K562 (cell line): ENCODE results near the gene NTSR1. TPM values are rescaled to one million over a fixed set of nuclear protein-coding genes. Genes with fewer than 3 reads are reported as not detected.

Experiments used
- GATAD2B ChIP-seq: fragments of 450-650 bp; IDR thresholded peaks from 2 replicates; pipeline ENCODE4 v1.6.1; 2017; ENCODE audit warnings: mild to moderate bottlenecking, borderline replicate concordance
- HDAC2 ChIP-seq: fragments of 450-650 bp; IDR thresholded peaks from 2 replicates; pipeline ENCODE4 v1.6.1; 2016; ENCODE audit warnings: mild to moderate bottlenecking
- KAT2B ChIP-seq: IDR thresholded peaks from one replicate; pipeline ENCODE4 v1.6.1; 2012; ENCODE audit warnings: low read depth, mild to moderate bottlenecking, control low read depth, inconsistent platforms, low read length, moderate library complexity
- KDM5B ChIP-seq: fragments of 200-600 bp; sonication (generic); IDR thresholded peaks from 2 replicates; pipeline ENCODE4 v1.6.1; 2012; ENCODE audit warnings: low read depth, mild to moderate bottlenecking, moderate library complexity, low read length, control low read depth, inconsistent platforms; ENCODE audit not compliant: insufficient replicate concordance
- MCM2 ChIP-seq: fragments of 450-650 bp; IDR thresholded peaks from 2 replicates; pipeline ENCODE4 v1.6.1; 2017; ENCODE audit warnings: low read depth, mild to moderate bottlenecking
- MED1 ChIP-seq: sonication (generic); formaldehyde crosslinking; IDR thresholded peaks from 2 replicates; pipeline ENCODE4 v1.8.1; 2023; ENCODE audit warnings: missing genetic modification reagents, borderline replicate concordance
- PHF20 ChIP-seq: fragments of 450-650 bp; IDR thresholded peaks from 2 replicates; pipeline ENCODE4 v1.6.1; 2018; ENCODE audit not compliant: partially characterized antibody
- PHF8 ChIP-seq: fragments of 200-600 bp; sonication (generic); IDR thresholded peaks from 2 replicates; pipeline ENCODE4 v1.6.1; 2012; ENCODE audit warnings: mixed run types, mild to moderate bottlenecking, inconsistent platforms, low read length, moderate library complexity, borderline replicate concordance
- RCOR1 ChIP-seq, 2 experiments: IDR thresholded peaks; 2 replicates each; pipeline ENCODE4 v1.6.1; 2012; ENCODE audit warnings: low read depth in 2 of 2, low read length in 2 of 2, borderline replicate concordance in 1 of 2, improper control_type of control experiment in 1 of 2
- SIRT6 ChIP-seq: IDR thresholded peaks from one replicate; pipeline ENCODE4 v1.6.1; 2012; ENCODE audit warnings: low read depth, mild to moderate bottlenecking, control low read depth, inconsistent platforms, low read length, moderate library complexity
- ZKSCAN3 ChIP-seq: fragments of 250-450 bp; sonication (Bioruptor Pico); IDR thresholded peaks from 2 replicates; pipeline ENCODE4 v1.4.0; 2020
- ZNF589 ChIP-seq: fragments of 200-800 bp; sonication (Bioruptor generic); IDR thresholded peaks from 2 replicates; pipeline ENCODE4 v1.6.1; 2016; ENCODE audit warnings: low read depth, missing genetic modification characterization, missing compliant biosample characterization
- polyA plus RNA-seq, 8 experiments: library from polyadenylated mRNA; depleted of rRNA in 4 of 8; stranded (reverse) in 5 of 8; unstranded in 3 of 8; fragments of >200 nt; fragmentation: Nextera tagmentation in 2 of 8; fragmentation: Illumina TruSeq in 1 of 8; extraction: Ambion mirVana in 2 of 8; extraction: Trizol in 1 of 8; gene quantifications; 2 replicates each; pipeline versions ENCODE4 v1.2.1 to v1.2.3, GENCODE V29; 2011 to 2014; ENCODE audit warnings: inconsistent platforms in 1 of 8, missing spikeins in 1 of 8
- total RNA-seq, 7 experiments: library from RNA; depleted of rRNA in 6 of 7; stranded (reverse); fragments of >200 nt in 6 of 7; fragmentation: Illumina TruSeq in 2 of 7; extraction: Trizol in 2 of 7; gene quantifications; 2 replicates each; pipeline versions ENCODE4 v1.2.1 to v1.2.3, GENCODE V29; 2011 to 2021; ENCODE audit warnings: low replicate concordance in 1 of 7
- TF ChIP-seq, protein P1 (sequence below): fragments of 450-650 bp; formaldehyde crosslinking; IDR thresholded peaks from 2 replicates; pipeline ENCODE4 v1.4.0; 2022; ENCODE audit warnings: mild to moderate bottlenecking, moderate library complexity
- TF ChIP-seq, protein P2 (sequence below): conservative IDR thresholded peaks from 2 replicates; pipeline ENCODE4 v1.6.1; 2011; ENCODE audit warnings: low read depth, mild to moderate bottlenecking, low read length; ENCODE audit not compliant: control insufficient read depth
- TF ChIP-seq, protein P3 (sequence below): fragments of 250-450 bp; sonication (Bioruptor Pico); IDR thresholded peaks from 2 replicates; pipeline ENCODE4 v1.8.0; 2021; ENCODE audit warnings: moderate library complexity, mild to moderate bottlenecking, inconsistent platforms
- TF ChIP-seq, protein P4 (sequence below), 2 experiments: IDR thresholded peaks in 1 of 2; conservative IDR thresholded peaks in 1 of 2; 2 replicates each; pipeline ENCODE4 v1.6.1; 2016; ENCODE audit warnings: low read depth in 2 of 2, mild to moderate bottlenecking in 1 of 2, missing compliant biosample characterization in 1 of 2, missing genetic modification characterization in 1 of 2, moderate library complexity in 1 of 2

The NTSR1 gene
- total and polyA plus RNA-seq, 9 of the 15 experiments (the other 6 are each of a cell fraction or from before 2014, with no cell fraction given) = 0.04 to 0.40 (median 0.13) TPM; not detected in 3

DNA sequence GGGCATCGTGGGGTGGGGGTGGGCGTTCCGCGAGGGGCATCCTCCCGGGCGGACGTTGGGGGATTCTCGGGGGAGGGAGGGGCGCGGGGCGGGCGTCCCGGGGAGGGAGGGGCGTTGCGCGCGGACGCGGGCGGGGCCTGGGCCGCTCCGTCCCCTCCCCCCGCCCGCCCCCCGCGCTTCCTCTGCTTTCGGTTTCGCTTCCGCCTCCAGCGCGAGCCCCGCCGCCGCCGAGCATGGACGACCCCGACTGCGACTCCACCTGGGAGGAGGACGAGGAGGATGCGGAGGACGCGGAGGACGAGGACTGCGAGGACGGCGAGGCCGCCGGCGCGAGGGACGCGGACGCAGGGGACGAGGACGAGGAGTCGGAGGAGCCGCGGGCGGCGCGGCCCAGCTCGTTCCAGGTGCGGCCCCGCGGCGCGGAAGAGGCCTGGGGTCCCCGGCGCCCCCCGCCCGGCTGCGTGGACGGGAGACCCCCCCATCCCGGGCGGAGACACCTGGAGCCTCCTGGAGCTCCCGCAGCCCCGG is 96.1 kb downstream of the NTSR1 start, which contains the start of gene OGFR (continued):
- TF ChIP-seq MCM2 (no peak), GATAD2B (no peak), PHF8 (peak; percentile 75; the same call in 1 of the 2 replicates), RCOR1 (IDR thresholded peaks at IDR 0.05; ENCODE audit: borderline replicate concordance in 1 of 2, low read depth in 2 of 2, low read length in 2 of 2) (0 out of 4 replicates have a peak, but pooled peaks of 1 of the 2 experiments have one; percentile 1), SIRT6 (no peak), PHF20 (peak; percentile 49), ZKSCAN3 (no peak), HDAC2 (no peak), MED1 (no peak), ZNF589 (CRISPR knock-in tag) (no peak), KDM5B (no peak), KAT2B (no peak)
- TF ChIP-seq, protein P1, sequence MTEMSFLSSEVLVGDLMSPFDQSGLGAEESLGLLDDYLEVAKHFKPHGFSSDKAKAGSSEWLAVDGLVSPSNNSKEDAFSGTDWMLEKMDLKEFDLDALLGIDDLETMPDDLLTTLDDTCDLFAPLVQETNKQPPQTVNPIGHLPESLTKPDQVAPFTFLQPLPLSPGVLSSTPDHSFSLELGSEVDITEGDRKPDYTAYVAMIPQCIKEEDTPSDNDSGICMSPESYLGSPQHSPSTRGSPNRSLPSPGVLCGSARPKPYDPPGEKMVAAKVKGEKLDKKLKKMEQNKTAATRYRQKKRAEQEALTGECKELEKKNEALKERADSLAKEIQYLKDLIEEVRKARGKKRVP = no peak
- TF ChIP-seq, protein P2, sequence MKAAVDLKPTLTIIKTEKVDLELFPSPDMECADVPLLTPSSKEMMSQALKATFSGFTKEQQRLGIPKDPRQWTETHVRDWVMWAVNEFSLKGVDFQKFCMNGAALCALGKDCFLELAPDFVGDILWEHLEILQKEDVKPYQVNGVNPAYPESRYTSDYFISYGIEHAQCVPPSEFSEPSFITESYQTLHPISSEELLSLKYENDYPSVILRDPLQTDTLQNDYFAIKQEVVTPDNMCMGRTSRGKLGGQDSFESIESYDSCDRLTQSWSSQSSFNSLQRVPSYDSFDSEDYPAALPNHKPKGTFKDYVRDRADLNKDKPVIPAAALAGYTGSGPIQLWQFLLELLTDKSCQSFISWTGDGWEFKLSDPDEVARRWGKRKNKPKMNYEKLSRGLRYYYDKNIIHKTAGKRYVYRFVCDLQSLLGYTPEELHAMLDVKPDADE = 0 out of 2 replicates have a peak, but pooled peaks have one; percentile 5
- TF ChIP-seq, protein P3, sequence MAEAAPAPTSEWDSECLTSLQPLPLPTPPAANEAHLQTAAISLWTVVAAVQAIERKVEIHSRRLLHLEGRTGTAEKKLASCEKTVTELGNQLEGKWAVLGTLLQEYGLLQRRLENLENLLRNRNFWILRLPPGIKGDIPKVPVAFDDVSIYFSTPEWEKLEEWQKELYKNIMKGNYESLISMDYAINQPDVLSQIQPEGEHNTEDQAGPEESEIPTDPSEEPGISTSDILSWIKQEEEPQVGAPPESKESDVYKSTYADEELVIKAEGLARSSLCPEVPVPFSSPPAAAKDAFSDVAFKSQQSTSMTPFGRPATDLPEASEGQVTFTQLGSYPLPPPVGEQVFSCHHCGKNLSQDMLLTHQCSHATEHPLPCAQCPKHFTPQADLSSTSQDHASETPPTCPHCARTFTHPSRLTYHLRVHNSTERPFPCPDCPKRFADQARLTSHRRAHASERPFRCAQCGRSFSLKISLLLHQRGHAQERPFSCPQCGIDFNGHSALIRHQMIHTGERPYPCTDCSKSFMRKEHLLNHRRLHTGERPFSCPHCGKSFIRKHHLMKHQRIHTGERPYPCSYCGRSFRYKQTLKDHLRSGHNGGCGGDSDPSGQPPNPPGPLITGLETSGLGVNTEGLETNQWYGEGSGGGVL (CRISPR knock-in tag) = no peak
- TF ChIP-seq, protein P4, sequence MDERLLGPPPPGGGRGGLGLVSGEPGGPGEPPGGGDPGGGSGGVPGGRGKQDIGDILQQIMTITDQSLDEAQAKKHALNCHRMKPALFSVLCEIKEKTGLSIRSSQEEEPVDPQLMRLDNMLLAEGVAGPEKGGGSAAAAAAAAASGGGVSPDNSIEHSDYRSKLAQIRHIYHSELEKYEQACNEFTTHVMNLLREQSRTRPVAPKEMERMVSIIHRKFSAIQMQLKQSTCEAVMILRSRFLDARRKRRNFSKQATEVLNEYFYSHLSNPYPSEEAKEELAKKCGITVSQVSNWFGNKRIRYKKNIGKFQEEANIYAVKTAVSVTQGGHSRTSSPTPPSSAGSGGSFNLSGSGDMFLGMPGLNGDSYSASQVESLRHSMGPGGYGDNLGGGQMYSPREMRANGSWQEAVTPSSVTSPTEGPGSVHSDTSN (CRISPR knock-in tag; IDR thresholded peaks at IDR 0.05; ENCODE audit: low read depth) = no peak
- TF ChIP-seq, protein P4 (tag; conservative IDR thresholded peaks at IDR 0.05; ENCODE audit: low read depth) = no peak
